Loucy (cell line): ENCODE measurements around the gene RACK1.

Experiments
- EZH2phosphoT487 ChIP-seq: fragments of 200-600 bp; IDR thresholded peaks from 2 replicates; pipeline ENCODE4 v1.6.1; 2018; ENCODE audit warnings: antibody characterized with exemption, mild to moderate bottlenecking, moderate library complexity, borderline replicate concordance
- TF ChIP-seq, protein P1 (sequence below): fragments of 200-600 bp; sonication (generic); conservative IDR thresholded peaks from 2 replicates; pipeline ENCODE4 v1.5.1; 2014; ENCODE audit warnings: mild to moderate bottlenecking, antibody characterized with exemption, low read length

DNA sequence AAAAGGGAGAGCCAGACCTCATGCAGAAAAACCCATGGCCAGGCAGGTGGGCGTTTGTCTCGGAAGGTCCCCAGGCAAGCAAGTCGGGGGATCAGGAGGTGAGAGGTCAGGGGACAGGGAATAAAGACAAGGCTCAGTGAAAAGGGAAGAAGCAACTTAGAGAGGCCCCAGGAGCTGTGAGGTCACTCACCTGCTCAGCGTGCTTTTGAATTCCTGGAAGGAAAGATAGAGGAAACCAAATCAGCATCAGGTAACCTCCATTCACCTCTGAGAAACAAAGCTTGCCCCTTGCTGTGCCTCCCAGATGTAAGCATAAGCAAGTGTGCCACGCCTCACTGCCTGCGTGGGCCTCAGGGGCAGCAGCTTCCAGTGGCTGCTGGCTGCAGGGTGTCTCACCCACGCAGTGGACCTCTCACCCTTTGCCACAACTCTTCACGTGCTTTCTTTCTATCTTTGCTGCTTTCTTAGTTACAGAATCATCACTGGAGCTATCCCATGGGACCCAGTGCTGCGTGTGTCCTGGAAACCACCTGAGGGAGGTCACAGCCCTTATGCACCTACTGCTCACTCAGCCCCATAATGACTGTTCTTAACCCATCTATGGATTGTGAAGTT lies 44.7 kb downstream of the RACK1 start:
- TF ChIP-seq, protein P1, sequence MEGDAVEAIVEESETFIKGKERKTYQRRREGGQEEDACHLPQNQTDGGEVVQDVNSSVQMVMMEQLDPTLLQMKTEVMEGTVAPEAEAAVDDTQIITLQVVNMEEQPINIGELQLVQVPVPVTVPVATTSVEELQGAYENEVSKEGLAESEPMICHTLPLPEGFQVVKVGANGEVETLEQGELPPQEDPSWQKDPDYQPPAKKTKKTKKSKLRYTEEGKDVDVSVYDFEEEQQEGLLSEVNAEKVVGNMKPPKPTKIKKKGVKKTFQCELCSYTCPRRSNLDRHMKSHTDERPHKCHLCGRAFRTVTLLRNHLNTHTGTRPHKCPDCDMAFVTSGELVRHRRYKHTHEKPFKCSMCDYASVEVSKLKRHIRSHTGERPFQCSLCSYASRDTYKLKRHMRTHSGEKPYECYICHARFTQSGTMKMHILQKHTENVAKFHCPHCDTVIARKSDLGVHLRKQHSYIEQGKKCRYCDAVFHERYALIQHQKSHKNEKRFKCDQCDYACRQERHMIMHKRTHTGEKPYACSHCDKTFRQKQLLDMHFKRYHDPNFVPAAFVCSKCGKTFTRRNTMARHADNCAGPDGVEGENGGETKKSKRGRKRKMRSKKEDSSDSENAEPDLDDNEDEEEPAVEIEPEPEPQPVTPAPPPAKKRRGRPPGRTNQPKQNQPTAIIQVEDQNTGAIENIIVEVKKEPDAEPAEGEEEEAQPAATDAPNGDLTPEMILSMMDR = no peak
- TF ChIP-seq EZH2phosphoT487 = no peak
